ENCODE results near the gene GRM8.
"Not testable (repeated sequence)": the region's sequence is repeated elsewhere in the genome, so short reads cannot be mapped to it uniquely, and the experiment has no call there.

Gene GRM8

GRCh38 chr7:127029823-127030222 is 222.9 kb downstream of the GRM8 start:
- no peak for DNase-seq (ENCODE audit: low read depth)

- no peak for DNase-seq (ENCODE audit: low read depth)
Observed at GRCh38 chr7:127021857-127022256, 230.9 kb downstream of the GRM8 start.

- DNase-seq (ENCODE audit: low read depth), result no peak
Observed at GRCh38 chr7:127021019-127021738, 231.6 kb downstream of the GRM8 start.

GRCh38 chr7:127018889-127019288 is 233.9 kb downstream of the GRM8 start:
- DNase-seq (ENCODE audit: low read depth), result no peak

GRCh38 chr7:127017196-127017595 is 235.5 kb downstream of the GRM8 start:
- no peak for DNase-seq (ENCODE audit: low read depth)

GRCh38 chr7:127000725-127001124 is 252.0 kb downstream of the GRM8 start:
- no peak for DNase-seq (ENCODE audit: low read depth)

- no peak for DNase-seq (ENCODE audit: low read depth)
Observed at GRCh38 chr7:126996659-126997058, 256.1 kb downstream of the GRM8 start.

GRCh38 chr7:126993626-126994213 is 259.0 kb downstream of the GRM8 start:
- no peak for DNase-seq (ENCODE audit: low read depth)

- no peak for DNase-seq (ENCODE audit: low read depth)
Observed at GRCh38 chr7:126988022-126988421, 264.7 kb downstream of the GRM8 start.

GRCh38 chr7:126979722-126980121 is 273.0 kb downstream of the GRM8 start:
- no peak for DNase-seq (ENCODE audit: low read depth)

GRCh38 chr7:126978865-126979264 is 273.9 kb downstream of the GRM8 start:
- no peak for DNase-seq (ENCODE audit: low read depth)

GRCh38 chr7:126973066-126973465 is 279.7 kb downstream of the GRM8 start:
- no peak for DNase-seq (ENCODE audit: low read depth)

GRCh38 chr7:126972571-126972970 is 280.2 kb downstream of the GRM8 start:
- DNase-seq (ENCODE audit: low read depth), result no peak

- no peak for DNase-seq (ENCODE audit: low read depth)
Observed at GRCh38 chr7:126959649-126960048, 293.1 kb downstream of the GRM8 start.

GRCh38 chr7:126958367-126958766 is 294.4 kb downstream of the GRM8 start:
- DNase-seq (ENCODE audit: low read depth), result no peak

- no peak for DNase-seq (ENCODE audit: low read depth)
Observed at GRCh38 chr7:126957443-126957842, 295.3 kb downstream of the GRM8 start.

GRCh38 chr7:126953461-126953860 is 299.3 kb downstream of the GRM8 start:
- no peak for DNase-seq (ENCODE audit: low read depth)

GRCh38 chr7:126948664-126949063 is 304.1 kb downstream of the GRM8 start:
- no peak for DNase-seq (ENCODE audit: low read depth)

GRCh38 chr7:126940723-126941307 is 311.9 kb downstream of the GRM8 start:
- no peak for DNase-seq (ENCODE audit: low read depth)

GRCh38 chr7:126937171-126937570 is 315.6 kb downstream of the GRM8 start:
- DNase-seq (ENCODE audit: low read depth), result no peak

- DNase-seq (ENCODE audit: low read depth), result no peak
Observed at GRCh38 chr7:126931581-126931980, 321.2 kb downstream of the GRM8 start.

GRCh38 chr7:126930166-126930565 is 322.6 kb downstream of the GRM8 start:
- DNase-seq (ENCODE audit: low read depth), result no peak

GRCh38 chr7:126924477-126924876 is 328.3 kb downstream of the GRM8 start:
- DNase-seq (ENCODE audit: low read depth), result no peak

GRCh38 chr7:126911627-126912026 is 341.1 kb downstream of the GRM8 start:
- DNase-seq (ENCODE audit: low read depth), result not testable (repeated sequence)

All from stimulated activated CD8-positive, alpha-beta memory T cell treated with anti-CD3 and anti-CD28 coated beads, Interleukin-12 subunit alpha, Interleukin-12 subunit beta, amount 100 ng/mL, for 4 hours (primary cell).